GM23338 (cell line): Measurements from ENCODE around the gene SNPH. TPM values are rescaled to one million over a fixed set of nuclear protein-coding genes. Genes with fewer than 3 reads are reported as not detected.

Source experiments
- ATAC-seq: fragments of 200-7000 bp; cut with Tn5 transposase; 3 replicates; pipeline ENCODE4 v1.9.1; 2020
- DNase-seq: peaks from one replicate; pipeline ENCODE4 v3.0.0-alpha.2; 2015; ENCODE audit warnings: low spot score
- H2AFZ ChIP-seq: fragments of 200-600 bp; sonication (generic); 2 replicates; pipeline ENCODE4 v1.8.0; 2016; ENCODE audit warnings: antibody characterized with exemption, mild to moderate bottlenecking, moderate library complexity
- H3F3A ChIP-seq: fragments of 200-600 bp; sonication (generic); replicated peaks from 2 replicates; pipeline ENCODE4 v1.8.0; 2017; ENCODE audit warnings: antibody characterized with exemption, mixed run types, low read depth
- H3K27ac ChIP-seq: fragments of 200-600 bp; sonication (generic); 2 replicates; pipeline ENCODE4 v1.6.1; 2016; ENCODE audit warnings: low read depth
- H3K27me3 ChIP-seq: fragments of 200-600 bp; sonication (generic); 2 replicates; pipeline ENCODE4 v1.8.0; 2016; ENCODE audit warnings: mild to moderate bottlenecking, mixed run types, moderate library complexity; ENCODE audit not compliant: insufficient read depth
- H3K36me3 ChIP-seq: fragments of 200-600 bp; sonication (generic); 2 replicates; pipeline ENCODE4 v1.8.0; 2016; ENCODE audit warnings: mild to moderate bottlenecking; ENCODE audit not compliant: insufficient read depth
- H3K4me1 ChIP-seq: fragments of 200-600 bp; sonication (generic); 2 replicates; pipeline ENCODE4 v1.8.0; 2016; ENCODE audit warnings: mild to moderate bottlenecking, moderate library complexity; ENCODE audit not compliant: insufficient read depth
- H3K4me2 ChIP-seq: fragments of 200-600 bp; sonication (generic); 2 replicates; pipeline ENCODE4 v1.7.1; 2017; ENCODE audit warnings: mixed run types
- H3K4me3 ChIP-seq: fragments of 200-600 bp; sonication (generic); 2 replicates; pipeline ENCODE4 v1.6.1; 2016; ENCODE audit warnings: mixed run types
- H3K79me2 ChIP-seq: fragments of 200-600 bp; sonication (generic); replicated peaks from 2 replicates; pipeline ENCODE4 v1.8.0; 2017; ENCODE audit warnings: mild to moderate bottlenecking; ENCODE audit not compliant: insufficient read depth
- H3K9me2 ChIP-seq: fragments of 200-600 bp; sonication (generic); 2 replicates; pipeline ENCODE4 v1.8.0; 2017; ENCODE audit not compliant: insufficient read depth
- H4K20me1 ChIP-seq: fragments of 200-600 bp; sonication (generic); replicated peaks from 2 replicates; pipeline ENCODE4 v1.8.0; 2017; ENCODE audit warnings: mild to moderate bottlenecking; ENCODE audit not compliant: insufficient read depth
- H3K27ac Mint-ChIP-seq: 2 replicates; pipeline ENCODE4 v1.8.0; 2020; ENCODE audit warnings: inconsistent platforms, mild to moderate bottlenecking, moderate library complexity, mixed read lengths
- H3K27me3 Mint-ChIP-seq: 3 replicates; pipeline ENCODE4 v1.8.0; 2022; ENCODE audit warnings: low read depth, mild to moderate bottlenecking, moderate library complexity, mixed read lengths, inconsistent platforms; ENCODE audit not compliant: insufficient read depth, poor library complexity
- H3K36me3 Mint-ChIP-seq: 3 replicates; pipeline ENCODE4 v1.8.0; 2021; ENCODE audit warnings: low read depth, mild to moderate bottlenecking, inconsistent platforms, moderate library complexity, mixed read lengths
- H3K4me1 Mint-ChIP-seq: 3 replicates; pipeline ENCODE4 v1.8.0; 2020; ENCODE audit warnings: mild to moderate bottlenecking, inconsistent platforms, mixed read lengths
- H3K4me3 Mint-ChIP-seq: 3 replicates; pipeline ENCODE4 v1.8.0; 2021; ENCODE audit warnings: moderate library complexity, mild to moderate bottlenecking, inconsistent platforms, mixed read lengths
- H3K9me3 Mint-ChIP-seq: 3 replicates; pipeline ENCODE4 v1.8.0; 2020; ENCODE audit warnings: moderate library complexity, mild to moderate bottlenecking, inconsistent platforms, mixed read lengths
- CREB1 ChIP-seq: fragments of 250-450 bp; sonication (Bioruptor Pico); IDR thresholded peaks from 2 replicates; pipeline ENCODE4 v1.5.0; 2020; ENCODE audit warnings: low read depth, mild to moderate bottlenecking, moderate library complexity
- EZH2 ChIP-seq: fragments of 200-600 bp; sonication (generic); IDR thresholded peaks from one replicate; pipeline ENCODE4 v1.8.0; 2017; ENCODE audit warnings: antibody characterized with exemption, mild to moderate bottlenecking, low read depth; ENCODE audit not compliant: unreplicated experiment
- EZH2phosphoT487 ChIP-seq: fragments of 200-600 bp; sonication (generic); IDR thresholded peaks from one replicate; pipeline ENCODE4 v1.8.1; 2018; ENCODE audit warnings: antibody characterized with exemption; ENCODE audit not compliant: unreplicated experiment
- JUNB ChIP-seq: IDR thresholded peaks from one replicate; pipeline ENCODE4 v1.6.1; 2016; ENCODE audit warnings: antibody characterized with exemption; ENCODE audit not compliant: unreplicated experiment
- NANOG ChIP-seq: IDR thresholded peaks from 2 replicates; pipeline ENCODE4 v1.6.1; 2016; ENCODE audit warnings: antibody characterized with exemption, borderline replicate concordance
- POLR2AphosphoS5 ChIP-seq: IDR thresholded peaks from 2 replicates; pipeline ENCODE4 v1.6.1; 2016; ENCODE audit warnings: antibody characterized with exemption, low read depth
- STAT1 ChIP-seq: IDR thresholded peaks from one replicate; pipeline ENCODE4 v1.6.1; 2016; ENCODE audit warnings: antibody characterized with exemption; ENCODE audit not compliant: unreplicated experiment
- ZNF114 ChIP-seq: fragments of 250-450 bp; sonication (Bioruptor Pico); IDR thresholded peaks from 2 replicates; pipeline ENCODE4 v1.5.0; 2020; ENCODE audit warnings: mild to moderate bottlenecking, moderate library complexity
- ZNF331 ChIP-seq: fragments of 250-450 bp; sonication (Bioruptor Pico); IDR thresholded peaks from 2 replicates; pipeline ENCODE4 v1.5.0; 2020; ENCODE audit warnings: low read depth, mild to moderate bottlenecking, moderate library complexity
- polyA plus RNA-seq: library from polyadenylated mRNA; unstranded; fragments of >200 nt; fragmentation: Nextera tagmentation; extraction: Ambion mirVana; gene quantifications from 2 replicates; pipeline ENCODE4 v1.2.1, GENCODE V29; 2016
- total RNA-seq: library from RNA; depleted of rRNA; stranded (reverse); fragments of >200 nt; shearing (Covaris generic); gene quantifications from 2 replicates; pipeline ENCODE4 v1.2.3, GENCODE V29; 2014
- TF ChIP-seq, protein P1 (sequence below): IDR thresholded peaks from one replicate; pipeline ENCODE4 v1.6.1; 2018; ENCODE audit warnings: antibody characterized with exemption; ENCODE audit not compliant: unreplicated experiment
- TF ChIP-seq, protein P2 (sequence below): IDR thresholded peaks from 2 replicates; pipeline ENCODE4 v1.6.1; 2016; ENCODE audit warnings: antibody characterized with exemption
- TF ChIP-seq, protein P3 (sequence below), 2 experiments: fragments of 200-600 bp in 1 of 2; sonication (generic) in 1 of 2; conservative IDR thresholded peaks; 2 replicates each; pipeline versions ENCODE4 v1.5.1 to v1.6.1; 2016 to 2017; ENCODE audit warnings: antibody characterized with exemption in 2 of 2, low read depth in 2 of 2, mild to moderate bottlenecking in 2 of 2, moderate library complexity in 1 of 2
- TF ChIP-seq, protein P4 (sequence below): fragments of 250-450 bp; sonication (Bioruptor Pico); IDR thresholded peaks from 2 replicates; pipeline ENCODE4 v1.5.0; 2020; ENCODE audit warnings: mild to moderate bottlenecking, moderate library complexity

Gene SNPH
- total and polyA plus RNA-seq, 2 experiments from 2014 or later: 1.5 to 5.8 TPM

DNA sequence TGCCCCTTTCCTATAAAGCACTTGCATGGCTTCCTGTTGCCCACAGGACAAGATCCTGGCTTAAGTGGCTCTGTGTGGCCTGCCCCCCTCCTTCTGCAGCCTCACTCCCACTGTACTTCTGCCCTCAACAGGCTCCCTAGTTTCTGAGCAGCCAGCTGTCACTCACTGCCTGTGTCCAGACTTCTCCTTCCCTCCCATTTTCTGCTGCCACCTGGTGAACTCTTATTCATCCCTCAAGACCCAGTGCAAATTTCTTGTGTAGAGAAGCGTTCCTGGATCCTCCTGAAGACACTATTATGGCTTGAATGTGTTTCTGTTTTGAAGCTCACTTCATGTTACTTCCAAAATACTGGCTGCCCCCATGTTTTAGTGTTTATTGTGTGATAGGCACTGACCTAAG lies 26.5 kb downstream of the SNPH start:
- DNase-seq: no peak
- H2AFZ ChIP-seq: no peak overlapping the region
- no peaks in the 10 kb centered on the region for H4K20me1 ChIP-seq
- H3K4me2 ChIP-seq: no peak overlapping the region
- Mint-ChIP-seq H3K27me3 (peaks cover 6% of the 10 kb centered on the region), H3K9me3 (no peaks in the 10 kb centered on the region), H3K27ac (no peak overlapping the region), H3K36me3 (no peaks in the 10 kb centered on the region), H3K4me1 (no peaks in the 10 kb centered on the region), H3K4me3 (no peak overlapping the region)
- H3F3A ChIP-seq: no peaks in the 10 kb centered on the region
- H3K36me3 ChIP-seq: no peaks in the 10 kb centered on the region
- H3K9me2 ChIP-seq: no peaks in the 10 kb centered on the region
- no peaks in the 10 kb centered on the region for H3K79me2 ChIP-seq
- ATAC-seq: no peak
- no peak overlapping the region for H3K27ac ChIP-seq
- no peak overlapping the region for H3K4me3 ChIP-seq
- H3K27me3 ChIP-seq: no peaks in the 10 kb centered on the region
- TF ChIP-seq STAT1: no peak
- TF ChIP-seq EZH2: no peak
- no peak for TF ChIP-seq EZH2phosphoT487
- TF ChIP-seq, protein P1, sequence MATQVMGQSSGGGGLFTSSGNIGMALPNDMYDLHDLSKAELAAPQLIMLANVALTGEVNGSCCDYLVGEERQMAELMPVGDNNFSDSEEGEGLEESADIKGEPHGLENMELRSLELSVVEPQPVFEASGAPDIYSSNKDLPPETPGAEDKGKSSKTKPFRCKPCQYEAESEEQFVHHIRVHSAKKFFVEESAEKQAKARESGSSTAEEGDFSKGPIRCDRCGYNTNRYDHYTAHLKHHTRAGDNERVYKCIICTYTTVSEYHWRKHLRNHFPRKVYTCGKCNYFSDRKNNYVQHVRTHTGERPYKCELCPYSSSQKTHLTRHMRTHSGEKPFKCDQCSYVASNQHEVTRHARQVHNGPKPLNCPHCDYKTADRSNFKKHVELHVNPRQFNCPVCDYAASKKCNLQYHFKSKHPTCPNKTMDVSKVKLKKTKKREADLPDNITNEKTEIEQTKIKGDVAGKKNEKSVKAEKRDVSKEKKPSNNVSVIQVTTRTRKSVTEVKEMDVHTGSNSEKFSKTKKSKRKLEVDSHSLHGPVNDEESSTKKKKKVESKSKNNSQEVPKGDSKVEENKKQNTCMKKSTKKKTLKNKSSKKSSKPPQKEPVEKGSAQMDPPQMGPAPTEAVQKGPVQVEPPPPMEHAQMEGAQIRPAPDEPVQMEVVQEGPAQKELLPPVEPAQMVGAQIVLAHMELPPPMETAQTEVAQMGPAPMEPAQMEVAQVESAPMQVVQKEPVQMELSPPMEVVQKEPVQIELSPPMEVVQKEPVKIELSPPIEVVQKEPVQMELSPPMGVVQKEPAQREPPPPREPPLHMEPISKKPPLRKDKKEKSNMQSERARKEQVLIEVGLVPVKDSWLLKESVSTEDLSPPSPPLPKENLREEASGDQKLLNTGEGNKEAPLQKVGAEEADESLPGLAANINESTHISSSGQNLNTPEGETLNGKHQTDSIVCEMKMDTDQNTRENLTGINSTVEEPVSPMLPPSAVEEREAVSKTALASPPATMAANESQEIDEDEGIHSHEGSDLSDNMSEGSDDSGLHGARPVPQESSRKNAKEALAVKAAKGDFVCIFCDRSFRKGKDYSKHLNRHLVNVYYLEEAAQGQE: no peak
- no peak for TF ChIP-seq POLR2AphosphoS5
- TF ChIP-seq, protein P2, sequence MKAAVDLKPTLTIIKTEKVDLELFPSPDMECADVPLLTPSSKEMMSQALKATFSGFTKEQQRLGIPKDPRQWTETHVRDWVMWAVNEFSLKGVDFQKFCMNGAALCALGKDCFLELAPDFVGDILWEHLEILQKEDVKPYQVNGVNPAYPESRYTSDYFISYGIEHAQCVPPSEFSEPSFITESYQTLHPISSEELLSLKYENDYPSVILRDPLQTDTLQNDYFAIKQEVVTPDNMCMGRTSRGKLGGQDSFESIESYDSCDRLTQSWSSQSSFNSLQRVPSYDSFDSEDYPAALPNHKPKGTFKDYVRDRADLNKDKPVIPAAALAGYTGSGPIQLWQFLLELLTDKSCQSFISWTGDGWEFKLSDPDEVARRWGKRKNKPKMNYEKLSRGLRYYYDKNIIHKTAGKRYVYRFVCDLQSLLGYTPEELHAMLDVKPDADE: no peak
- TF ChIP-seq ZNF331 (CRISPR knock-in tag): no peak
- no peak for TF ChIP-seq ZNF114
- TF ChIP-seq, protein P3, sequence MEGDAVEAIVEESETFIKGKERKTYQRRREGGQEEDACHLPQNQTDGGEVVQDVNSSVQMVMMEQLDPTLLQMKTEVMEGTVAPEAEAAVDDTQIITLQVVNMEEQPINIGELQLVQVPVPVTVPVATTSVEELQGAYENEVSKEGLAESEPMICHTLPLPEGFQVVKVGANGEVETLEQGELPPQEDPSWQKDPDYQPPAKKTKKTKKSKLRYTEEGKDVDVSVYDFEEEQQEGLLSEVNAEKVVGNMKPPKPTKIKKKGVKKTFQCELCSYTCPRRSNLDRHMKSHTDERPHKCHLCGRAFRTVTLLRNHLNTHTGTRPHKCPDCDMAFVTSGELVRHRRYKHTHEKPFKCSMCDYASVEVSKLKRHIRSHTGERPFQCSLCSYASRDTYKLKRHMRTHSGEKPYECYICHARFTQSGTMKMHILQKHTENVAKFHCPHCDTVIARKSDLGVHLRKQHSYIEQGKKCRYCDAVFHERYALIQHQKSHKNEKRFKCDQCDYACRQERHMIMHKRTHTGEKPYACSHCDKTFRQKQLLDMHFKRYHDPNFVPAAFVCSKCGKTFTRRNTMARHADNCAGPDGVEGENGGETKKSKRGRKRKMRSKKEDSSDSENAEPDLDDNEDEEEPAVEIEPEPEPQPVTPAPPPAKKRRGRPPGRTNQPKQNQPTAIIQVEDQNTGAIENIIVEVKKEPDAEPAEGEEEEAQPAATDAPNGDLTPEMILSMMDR (conservative IDR thresholded peaks at IDR 0.05; ENCODE audit: low read depth in 2 of 2): no peak
- no peak for TF ChIP-seq JUNB
- TF ChIP-seq CREB1: no peak
- no peak for TF ChIP-seq NANOG
- TF ChIP-seq, protein P4, sequence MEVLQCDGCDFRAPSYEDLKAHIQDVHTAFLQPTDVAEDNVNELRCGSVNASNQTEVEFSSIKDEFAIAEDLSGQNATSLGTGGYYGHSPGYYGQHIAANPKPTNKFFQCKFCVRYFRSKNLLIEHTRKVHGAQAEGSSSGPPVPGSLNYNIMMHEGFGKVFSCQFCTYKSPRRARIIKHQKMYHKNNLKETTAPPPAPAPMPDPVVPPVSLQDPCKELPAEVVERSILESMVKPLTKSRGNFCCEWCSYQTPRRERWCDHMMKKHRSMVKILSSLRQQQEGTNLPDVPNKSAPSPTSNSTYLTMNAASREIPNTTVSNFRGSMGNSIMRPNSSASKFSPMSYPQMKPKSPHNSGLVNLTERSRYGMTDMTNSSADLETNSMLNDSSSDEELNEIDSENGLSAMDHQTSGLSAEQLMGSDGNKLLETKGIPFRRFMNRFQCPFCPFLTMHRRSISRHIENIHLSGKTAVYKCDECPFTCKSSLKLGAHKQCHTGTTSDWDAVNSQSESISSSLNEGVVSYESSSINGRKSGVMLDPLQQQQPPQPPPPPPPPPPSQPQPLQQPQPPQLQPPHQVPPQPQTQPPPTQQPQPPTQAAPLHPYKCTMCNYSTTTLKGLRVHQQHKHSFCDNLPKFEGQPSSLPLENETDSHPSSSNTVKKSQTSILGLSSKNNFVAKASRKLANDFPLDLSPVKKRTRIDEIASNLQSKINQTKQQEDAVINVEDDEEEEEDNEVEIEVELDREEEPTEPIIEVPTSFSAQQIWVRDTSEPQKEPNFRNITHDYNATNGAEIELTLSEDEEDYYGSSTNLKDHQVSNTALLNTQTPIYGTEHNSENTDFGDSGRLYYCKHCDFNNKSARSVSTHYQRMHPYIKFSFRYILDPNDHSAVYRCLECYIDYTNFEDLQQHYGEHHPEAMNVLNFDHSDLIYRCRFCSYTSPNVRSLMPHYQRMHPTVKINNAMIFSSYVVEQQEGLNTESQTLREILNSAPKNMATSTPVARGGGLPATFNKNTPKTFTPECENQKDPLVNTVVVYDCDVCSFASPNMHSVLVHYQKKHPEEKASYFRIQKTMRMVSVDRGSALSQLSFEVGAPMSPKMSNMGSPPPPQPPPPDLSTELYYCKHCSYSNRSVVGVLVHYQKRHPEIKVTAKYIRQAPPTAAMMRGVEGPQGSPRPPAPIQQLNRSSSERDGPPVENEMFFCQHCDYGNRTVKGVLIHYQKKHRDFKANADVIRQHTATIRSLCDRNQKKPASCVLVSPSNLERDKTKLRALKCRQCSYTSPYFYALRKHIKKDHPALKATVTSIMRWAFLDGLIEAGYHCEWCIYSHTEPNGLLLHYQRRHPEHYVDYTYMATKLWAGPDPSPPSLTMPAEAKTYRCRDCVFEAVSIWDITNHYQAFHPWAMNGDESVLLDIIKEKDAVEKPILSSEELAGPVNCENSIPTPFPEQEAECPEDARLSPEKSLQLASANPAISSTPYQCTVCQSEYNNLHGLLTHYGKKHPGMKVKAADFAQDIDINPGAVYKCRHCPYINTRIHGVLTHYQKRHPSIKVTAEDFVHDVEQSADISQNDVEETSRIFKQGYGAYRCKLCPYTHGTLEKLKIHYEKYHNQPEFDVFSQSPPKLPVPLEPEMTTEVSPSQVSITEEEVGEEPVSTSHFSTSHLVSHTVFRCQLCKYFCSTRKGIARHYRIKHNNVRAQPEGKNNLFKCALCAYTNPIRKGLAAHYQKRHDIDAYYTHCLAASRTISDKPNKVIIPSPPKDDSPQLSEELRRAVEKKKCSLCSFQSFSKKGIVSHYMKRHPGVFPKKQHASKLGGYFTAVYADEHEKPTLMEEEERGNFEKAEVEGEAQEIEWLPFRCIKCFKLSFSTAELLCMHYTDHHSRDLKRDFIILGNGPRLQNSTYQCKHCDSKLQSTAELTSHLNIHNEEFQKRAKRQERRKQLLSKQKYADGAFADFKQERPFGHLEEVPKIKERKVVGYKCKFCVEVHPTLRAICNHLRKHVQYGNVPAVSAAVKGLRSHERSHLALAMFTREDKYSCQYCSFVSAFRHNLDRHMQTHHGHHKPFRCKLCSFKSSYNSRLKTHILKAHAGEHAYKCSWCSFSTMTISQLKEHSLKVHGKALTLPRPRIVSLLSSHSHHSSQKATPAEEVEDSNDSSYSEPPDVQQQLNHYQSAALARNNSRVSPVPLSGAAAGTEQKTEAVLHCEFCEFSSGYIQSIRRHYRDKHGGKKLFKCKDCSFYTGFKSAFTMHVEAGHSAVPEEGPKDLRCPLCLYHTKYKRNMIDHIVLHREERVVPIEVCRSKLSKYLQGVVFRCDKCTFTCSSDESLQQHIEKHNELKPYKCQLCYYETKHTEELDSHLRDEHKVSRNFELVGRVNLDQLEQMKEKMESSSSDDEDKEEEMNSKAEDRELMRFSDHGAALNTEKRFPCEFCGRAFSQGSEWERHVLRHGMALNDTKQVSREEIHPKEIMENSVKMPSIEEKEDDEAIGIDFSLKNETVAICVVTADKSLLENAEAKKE: no peak
- H3K4me1 ChIP-seq: no peaks in the 10 kb centered on the region
